Keratinocyte (primary cell): ENCODE data around the gene SPATA16.

Experiments
- EZH2 ChIP-seq: IDR thresholded peaks from one replicate; pipeline ENCODE4 v1.6.1; 2012; ENCODE audit warnings: inconsistent platforms, mild to moderate bottlenecking, low read length, moderate library complexity
- TF ChIP-seq, protein P1 (sequence below), 3 experiments: IDR thresholded peaks in 1 of 3; conservative IDR thresholded peaks in 1 of 3; optimal IDR thresholded peaks in 1 of 3; 2 replicates in 2 of 3; 3 replicates in 1 of 3; pipeline versions ENCODE3 to v1.5.1; 2011; ENCODE audit warnings: low read length in 3 of 3, mild to moderate bottlenecking in 3 of 3, moderate library complexity in 2 of 3, control low read depth in 1 of 3, inconsistent platforms in 1 of 3; ENCODE audit not compliant: insufficient read depth in 2 of 3; ENCODE audit errors: extremely low read depth in 1 of 3

DNA sequence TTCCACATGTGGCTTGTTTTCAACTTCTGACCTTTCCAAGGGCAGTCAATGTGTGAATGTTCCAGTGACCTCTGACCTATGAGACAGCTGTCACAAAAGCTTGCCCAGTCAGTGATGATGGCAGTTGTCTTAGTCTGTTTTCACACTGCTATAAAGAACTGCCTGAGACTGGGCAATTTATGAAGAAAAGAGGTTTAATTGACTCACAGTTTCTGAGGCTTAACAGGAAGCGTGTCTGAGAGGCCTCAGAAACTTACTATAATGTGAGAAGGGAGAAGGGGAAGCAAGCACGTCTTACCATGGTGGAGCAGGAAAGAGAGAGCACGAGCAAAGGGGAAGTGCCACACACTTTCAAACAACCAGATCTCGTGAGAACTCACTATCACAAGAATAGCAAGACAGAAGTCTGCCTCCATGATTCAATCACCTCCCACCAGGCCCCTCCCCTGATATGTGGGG, 294.9 kb downstream of the SPATA16 start:
- TF ChIP-seq, protein P1, sequence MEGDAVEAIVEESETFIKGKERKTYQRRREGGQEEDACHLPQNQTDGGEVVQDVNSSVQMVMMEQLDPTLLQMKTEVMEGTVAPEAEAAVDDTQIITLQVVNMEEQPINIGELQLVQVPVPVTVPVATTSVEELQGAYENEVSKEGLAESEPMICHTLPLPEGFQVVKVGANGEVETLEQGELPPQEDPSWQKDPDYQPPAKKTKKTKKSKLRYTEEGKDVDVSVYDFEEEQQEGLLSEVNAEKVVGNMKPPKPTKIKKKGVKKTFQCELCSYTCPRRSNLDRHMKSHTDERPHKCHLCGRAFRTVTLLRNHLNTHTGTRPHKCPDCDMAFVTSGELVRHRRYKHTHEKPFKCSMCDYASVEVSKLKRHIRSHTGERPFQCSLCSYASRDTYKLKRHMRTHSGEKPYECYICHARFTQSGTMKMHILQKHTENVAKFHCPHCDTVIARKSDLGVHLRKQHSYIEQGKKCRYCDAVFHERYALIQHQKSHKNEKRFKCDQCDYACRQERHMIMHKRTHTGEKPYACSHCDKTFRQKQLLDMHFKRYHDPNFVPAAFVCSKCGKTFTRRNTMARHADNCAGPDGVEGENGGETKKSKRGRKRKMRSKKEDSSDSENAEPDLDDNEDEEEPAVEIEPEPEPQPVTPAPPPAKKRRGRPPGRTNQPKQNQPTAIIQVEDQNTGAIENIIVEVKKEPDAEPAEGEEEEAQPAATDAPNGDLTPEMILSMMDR (optimal IDR thresholded peaks at IDR 0.05 in 1 of 3, IDR thresholded peaks at IDR 0.05 in 1 of 3, conservative IDR thresholded peaks at IDR 0.05 in 1 of 3; ENCODE audit: extremely low read depth in 1 of 3, insufficient read depth in 2 of 3, low read length in 3 of 3) = no peak
- TF ChIP-seq EZH2 = no peak
